Epithelial cell of esophagus (primary cell): ENCODE measurements around the gene SLC35F3.

Experiments
- DNase-seq: peaks from one replicate; pipeline ENCODE4 v3.0.0; 2010; ENCODE audit warnings: low read depth
- H3K4me3 ChIP-seq: 2 replicates; pipeline ENCODE4 v1.5.1; 2011; ENCODE audit warnings: mild to moderate bottlenecking, low read length, control low read depth
- CTCF ChIP-seq: IDR thresholded peaks from 2 replicates; pipeline ENCODE4 v1.5.1; 2011; ENCODE audit warnings: low read depth, mild to moderate bottlenecking, low read length, control low read depth, inconsistent platforms; ENCODE audit not compliant: insufficient read depth; ENCODE audit errors: missing control alignments

The SLC35F3 gene

DNA sequence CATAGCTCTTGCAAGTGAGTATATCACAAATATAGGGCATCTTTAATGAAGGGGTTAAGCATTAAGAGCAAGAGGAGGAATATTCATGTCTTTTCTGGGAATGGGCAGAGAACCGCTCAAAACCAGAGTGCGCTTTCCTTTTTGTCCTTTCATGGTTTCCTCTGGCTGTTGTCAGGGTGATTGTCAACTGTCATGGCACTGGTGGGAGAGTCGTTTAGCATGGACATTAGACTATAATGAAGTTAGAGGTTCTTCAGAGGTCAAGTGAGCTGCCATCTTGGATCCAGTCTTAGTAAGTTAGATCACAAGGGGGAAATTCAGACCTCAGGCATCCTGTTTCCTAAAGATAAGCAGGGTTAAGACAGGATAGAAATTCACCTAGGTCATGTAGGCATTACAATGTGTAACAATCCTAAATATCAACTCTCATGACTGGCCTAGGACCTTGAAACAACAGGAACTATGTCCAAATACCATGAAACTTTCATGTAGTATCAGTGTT, 456.7 kb downstream of the SLC35F3 start:
- DNase-seq: no peak
- TF ChIP-seq CTCF: no peak
- H3K4me3 ChIP-seq: no peak overlapping the region

DNA sequence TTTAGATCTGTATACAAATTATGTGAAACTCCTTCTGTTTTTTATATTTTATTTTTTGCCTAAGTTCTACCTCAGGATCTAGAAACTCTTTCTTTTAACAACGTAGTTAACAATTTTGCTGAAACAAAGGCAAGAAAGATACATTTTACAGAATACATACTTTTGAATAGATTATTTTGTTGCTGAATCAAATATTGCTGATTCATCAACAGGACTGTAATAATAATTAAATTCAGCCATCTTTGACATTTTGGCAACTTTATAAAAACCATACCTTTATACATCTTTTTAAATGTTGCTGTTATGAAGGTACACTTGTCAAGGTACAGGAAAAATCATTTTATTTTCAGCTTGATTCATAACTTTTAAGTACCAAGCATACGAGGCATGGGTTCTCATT, 458.1 kb downstream of the SLC35F3 start:
- no peak for DNase-seq
- no peak for TF ChIP-seq CTCF
- no peak overlapping the region for H3K4me3 ChIP-seq

DNA sequence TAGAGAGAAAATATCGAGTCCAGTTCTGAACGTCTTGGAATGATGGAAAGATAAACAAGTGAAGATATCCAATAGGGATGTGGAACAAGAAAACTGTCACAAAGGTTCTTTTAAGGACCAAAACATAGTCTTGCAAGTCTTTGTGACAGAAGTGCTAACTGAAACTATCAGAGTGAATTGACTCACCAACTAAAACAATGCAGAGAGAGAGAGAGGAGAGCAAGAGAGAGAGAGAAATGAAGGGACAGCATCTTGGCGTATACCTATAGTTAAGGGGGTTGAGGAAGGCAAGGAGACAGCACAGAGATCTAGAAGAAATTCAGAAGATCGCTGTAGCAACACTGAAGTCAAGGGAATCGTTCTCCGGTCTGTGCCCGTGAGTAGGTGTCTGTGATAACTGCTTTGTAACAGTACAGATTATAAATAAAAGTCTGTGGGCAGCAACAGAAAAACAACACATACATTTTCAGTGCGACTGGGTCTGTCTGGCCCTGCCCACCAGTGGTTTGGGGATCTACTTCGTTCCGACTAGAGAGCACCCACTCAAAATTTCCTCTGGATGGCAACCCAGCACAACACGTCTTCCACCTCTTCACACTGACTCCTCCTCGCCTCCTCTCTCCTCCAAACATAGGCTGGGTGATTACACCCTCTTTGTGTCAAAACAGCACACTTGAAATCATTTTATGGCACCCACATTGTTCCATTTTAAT, 464.0 kb downstream of the SLC35F3 start:
- DNase-seq: no peak
- TF ChIP-seq CTCF: no peak
- no peak overlapping the region for H3K4me3 ChIP-seq

DNA sequence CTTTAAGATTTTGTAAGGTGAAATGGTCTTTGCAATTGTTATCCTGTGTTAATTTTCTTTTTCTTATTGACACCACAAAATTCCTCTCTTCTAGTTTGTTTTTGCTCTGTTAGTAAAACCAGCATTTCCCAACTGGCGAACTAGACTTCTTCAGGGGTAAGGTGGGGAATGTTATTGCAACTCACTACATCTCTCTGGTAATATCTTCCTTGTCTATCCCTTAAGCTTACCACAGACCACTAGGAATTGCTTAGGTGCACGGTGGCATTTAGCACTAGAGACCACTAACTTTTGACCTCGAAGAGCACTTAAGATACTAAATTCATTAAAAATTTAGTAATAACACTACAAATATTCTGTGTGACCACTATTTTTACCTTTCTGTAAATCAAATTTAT, 464.6 kb downstream of the SLC35F3 start:
- DNase-seq: no peak
- no peak for TF ChIP-seq CTCF

DNA sequence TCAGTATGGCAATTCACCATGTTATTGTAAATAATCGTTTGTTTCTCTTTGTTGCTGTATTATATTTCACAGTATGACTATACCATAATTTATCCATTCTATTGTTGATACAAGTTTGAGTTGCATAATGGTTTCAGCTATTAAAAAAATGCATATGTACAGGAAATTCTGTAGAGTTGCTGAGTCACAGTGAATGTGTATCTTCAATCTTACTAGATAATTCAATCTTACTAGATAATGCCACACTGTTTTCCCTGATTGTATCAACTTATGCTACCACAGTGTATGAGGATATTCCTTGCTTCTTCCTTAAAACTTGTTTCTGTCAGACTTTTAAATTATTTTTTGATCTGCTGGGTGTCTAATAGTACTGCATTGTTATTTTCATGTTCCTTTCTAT, 465.3 kb downstream of the SLC35F3 start:
- TF ChIP-seq CTCF: no peak
- DNase-seq: peak; percentile 88
- H3K4me3 ChIP-seq: no peak overlapping the region

More for the DNA sequence above, 464.6 kb downstream of the SLC35F3 start:
- no peak overlapping the region for H3K4me3 ChIP-seq

DNA sequence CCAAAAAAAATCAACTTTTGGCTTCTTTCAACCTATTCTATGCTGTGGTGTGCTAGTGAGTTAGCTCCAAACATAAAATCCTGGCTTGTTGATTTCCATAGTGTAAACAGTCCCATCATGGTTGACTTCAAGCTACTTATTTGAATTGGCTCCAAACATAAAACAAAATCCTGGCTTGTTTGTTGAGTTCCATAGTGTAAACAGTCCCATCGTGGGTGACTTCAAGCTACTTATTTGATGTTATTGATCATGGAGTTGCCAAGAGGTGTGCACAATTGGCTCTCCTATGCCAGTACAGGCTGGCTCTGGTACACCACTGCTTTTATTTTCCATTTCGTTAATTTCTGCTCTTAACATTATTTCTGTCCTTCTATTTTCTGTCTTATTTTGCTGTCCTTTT, 466.9 kb downstream of the SLC35F3 start:
- TF ChIP-seq CTCF: no peak
- no peak for DNase-seq
- H3K4me3 ChIP-seq: no peak overlapping the region

GRCh38 chr1:234372011-234372757, 467.7 kb downstream of the SLC35F3 start:
- TF ChIP-seq CTCF: no peak
- DNase-seq: peak; percentile 9
- H3K4me3 ChIP-seq: peak overlapping the region; percentile 86
